HepG2 (cell line): Measurements from ENCODE around the gene DNASE1L2. TPM values are rescaled to one million over a fixed set of nuclear protein-coding genes. Genes with fewer than 3 reads are reported as not detected.

ENCODE experiments used
- CSRNP2 ChIP-seq: sonication (generic); formaldehyde crosslinking; conservative IDR thresholded peaks from 2 replicates; pipeline ENCODE4 v1.8.0; 2022; ENCODE audit warnings: low read depth, missing genetic modification reagents
- GFI1 ChIP-seq: sonication (generic); formaldehyde crosslinking; IDR thresholded peaks from 2 replicates; pipeline ENCODE4 v1.5.0; 2020; ENCODE audit warnings: missing genetic modification reagents, mild to moderate bottlenecking, borderline replicate concordance
- JUN ChIP-seq: sonication (generic); formaldehyde crosslinking; IDR thresholded peaks from 2 replicates; pipeline ENCODE4 v1.4.0; 2020; ENCODE audit warnings: mild to moderate bottlenecking, missing genetic modification reagents
- KDM2A ChIP-seq: sonication (generic); formaldehyde crosslinking; IDR thresholded peaks from 2 replicates; pipeline ENCODE4 v1.4.0; 2020; ENCODE audit warnings: low read depth, missing genetic modification reagents, borderline replicate concordance
- MTA1 ChIP-seq: sonication (generic); formaldehyde crosslinking; IDR thresholded peaks from 2 replicates; pipeline ENCODE4 v1.4.0; 2020; ENCODE audit warnings: missing genetic modification reagents, mild to moderate bottlenecking, borderline replicate concordance
- NCOA5 ChIP-seq: sonication (generic); formaldehyde crosslinking; IDR thresholded peaks from 2 replicates; pipeline ENCODE4 v1.4.0; 2020; ENCODE audit warnings: missing genetic modification reagents
- PRDM10 ChIP-seq: sonication (generic); formaldehyde crosslinking; IDR thresholded peaks from 2 replicates; pipeline ENCODE4 v1.4.0; 2020; ENCODE audit warnings: low read depth, missing genetic modification reagents
- TBL1XR1 ChIP-seq: fragments of 150-350 bp; IDR thresholded peaks from 2 replicates; pipeline ENCODE4 v1.6.1; 2014; ENCODE audit warnings: borderline replicate concordance, low read length; ENCODE audit not compliant: partially characterized antibody
- TBP ChIP-seq: sonication (generic); formaldehyde crosslinking; IDR thresholded peaks from 2 replicates; pipeline ENCODE4 v1.5.0; 2020; ENCODE audit warnings: missing genetic modification reagents
- THAP11 ChIP-seq: IDR thresholded peaks from 2 replicates; pipeline ENCODE4 v1.6.1; 2016; ENCODE audit warnings: missing biosample characterization, missing genetic modification reagents
- ZBTB7A ChIP-seq: sonication (generic); formaldehyde crosslinking; IDR thresholded peaks from 2 replicates; pipeline ENCODE4 v1.8.0; 2022; ENCODE audit warnings: mild to moderate bottlenecking, missing genetic modification reagents
- ZNF121 ChIP-seq: sonication (generic); formaldehyde crosslinking; IDR thresholded peaks from 2 replicates; pipeline ENCODE4 v1.5.0; 2020; ENCODE audit warnings: mild to moderate bottlenecking, missing genetic modification reagents
- ZNF317 ChIP-seq: sonication (generic); formaldehyde crosslinking; IDR thresholded peaks from 2 replicates; pipeline ENCODE4 v1.5.0; 2020; ENCODE audit warnings: mild to moderate bottlenecking, missing genetic modification reagents
- ZNF574 ChIP-seq: sonication (generic); formaldehyde crosslinking; IDR thresholded peaks from 2 replicates; pipeline ENCODE4 v1.4.0; 2020; ENCODE audit warnings: missing genetic modification reagents
- ZNF580 ChIP-seq: IDR thresholded peaks from 2 replicates; pipeline ENCODE4 v1.6.1; 2016; ENCODE audit warnings: low read depth, borderline replicate concordance
- polyA plus RNA-seq, 8 experiments: library from polyadenylated mRNA; depleted of rRNA in 3 of 8; stranded (reverse) in 7 of 8; unstranded in 1 of 8; fragments of >200 nt; fragmentation: Illumina TruSeq in 4 of 8; extraction: Trizol in 4 of 8; gene quantifications; 2 replicates each; pipeline versions ENCODE4 v1.2.1 to v1.2.3, GENCODE V29; 2011 to 2016; ENCODE audit warnings: low read depth in 4 of 8, missing spikeins in 1 of 8, mixed read lengths in 1 of 8; ENCODE audit not compliant: insufficient read depth in 1 of 8
- total RNA-seq, 5 experiments: library from RNA; depleted of rRNA; stranded (reverse); fragments of >200 nt; fragmentation: Illumina TruSeq; extraction: Trizol; gene quantifications; 2 replicates each; pipeline ENCODE4 v1.2.3, GENCODE V29; 2016; ENCODE audit warnings: low read depth in 1 of 5
- TF ChIP-seq, protein P1 (sequence below): sonication (generic); formaldehyde crosslinking; IDR thresholded peaks from 2 replicates; pipeline ENCODE4 v1.5.1; 2020; ENCODE audit warnings: missing genetic modification reagents, mild to moderate bottlenecking, borderline replicate concordance

The DNASE1L2 gene
- total and polyA plus RNA-seq, 2 of the 13 experiments (the other 11 are each of a cell fraction or from before 2014, with no cell fraction given) = 0.44 to 0.50 TPM

DNA sequence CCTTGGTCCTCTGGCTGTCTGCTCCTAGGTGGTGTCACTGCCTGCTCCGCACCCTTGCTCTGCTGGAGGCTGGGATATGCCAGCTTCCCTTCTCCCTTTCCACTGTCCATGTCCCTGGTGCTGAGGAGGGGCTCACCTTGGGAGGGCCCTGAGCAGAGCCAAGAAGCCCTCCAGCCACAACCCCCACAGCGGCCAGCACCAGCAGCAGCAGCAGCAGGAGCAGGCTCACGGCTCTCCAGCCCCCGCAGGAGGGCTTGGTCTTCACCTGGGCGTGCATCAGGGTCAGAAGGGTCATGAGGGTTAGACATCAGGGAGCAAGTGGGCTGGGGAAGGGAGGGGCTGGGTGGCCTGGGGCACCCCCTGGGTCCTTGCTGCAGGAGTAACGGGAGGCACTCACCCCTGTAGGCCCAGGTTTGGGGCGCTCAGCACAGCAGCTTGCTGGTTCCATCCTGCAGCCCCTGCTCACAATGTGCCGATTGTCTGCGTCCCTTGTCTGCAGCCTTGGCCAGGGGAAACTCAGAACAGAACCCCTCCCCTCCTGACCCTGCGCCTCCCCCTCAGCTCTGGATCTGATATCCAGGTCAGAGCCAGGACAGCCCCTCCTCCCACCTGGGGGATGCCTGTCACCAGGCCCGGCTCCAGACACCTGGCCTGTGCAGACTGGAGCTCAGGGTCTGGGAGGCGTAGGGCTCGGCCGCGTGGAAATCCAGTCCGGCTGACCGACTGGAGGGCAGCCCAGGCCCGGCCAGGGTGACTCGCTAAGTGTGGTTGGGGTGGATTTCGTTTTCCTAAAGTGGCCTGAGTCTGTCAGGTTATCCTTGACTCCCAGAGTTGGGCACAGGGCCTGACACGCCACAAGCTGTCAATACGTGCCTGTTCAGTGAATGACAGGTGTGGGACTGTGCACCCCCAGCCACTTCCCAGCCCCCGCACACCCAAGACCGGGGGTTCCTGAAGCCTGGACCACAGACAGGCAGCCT lies 25.6 kb upstream of the DNASE1L2 start, which contains the start of gene BRICD5 (continued):
- TF ChIP-seq ZNF121 (CRISPR knock-in tag) (0 out of 2 replicates have a peak, but pooled peaks have one; percentile 36), ZNF574 (CRISPR knock-in tag) (peak; percentile 45; the same call in 1 of the 2 replicates), JUN (CRISPR knock-in tag) (no peak), ZBTB7A (no peak), PRDM10 (CRISPR knock-in tag) (no peak), ZNF317 (CRISPR knock-in tag) (peak; percentile 45; the same call in 1 of the 2 replicates), GFI1 (CRISPR knock-in tag) (no peak), NCOA5 (no peak), KDM2A (peak; percentile 84), CSRNP2 (CRISPR knock-in tag) (no peak), MTA1 (CRISPR knock-in tag) (0 out of 2 replicates have a peak, but pooled peaks have one; percentile 23), THAP11 (no peak), ZNF580 (no peak), TBL1XR1 (no peak), TBP (CRISPR knock-in tag) (no peak)
- TF ChIP-seq, protein P1, sequence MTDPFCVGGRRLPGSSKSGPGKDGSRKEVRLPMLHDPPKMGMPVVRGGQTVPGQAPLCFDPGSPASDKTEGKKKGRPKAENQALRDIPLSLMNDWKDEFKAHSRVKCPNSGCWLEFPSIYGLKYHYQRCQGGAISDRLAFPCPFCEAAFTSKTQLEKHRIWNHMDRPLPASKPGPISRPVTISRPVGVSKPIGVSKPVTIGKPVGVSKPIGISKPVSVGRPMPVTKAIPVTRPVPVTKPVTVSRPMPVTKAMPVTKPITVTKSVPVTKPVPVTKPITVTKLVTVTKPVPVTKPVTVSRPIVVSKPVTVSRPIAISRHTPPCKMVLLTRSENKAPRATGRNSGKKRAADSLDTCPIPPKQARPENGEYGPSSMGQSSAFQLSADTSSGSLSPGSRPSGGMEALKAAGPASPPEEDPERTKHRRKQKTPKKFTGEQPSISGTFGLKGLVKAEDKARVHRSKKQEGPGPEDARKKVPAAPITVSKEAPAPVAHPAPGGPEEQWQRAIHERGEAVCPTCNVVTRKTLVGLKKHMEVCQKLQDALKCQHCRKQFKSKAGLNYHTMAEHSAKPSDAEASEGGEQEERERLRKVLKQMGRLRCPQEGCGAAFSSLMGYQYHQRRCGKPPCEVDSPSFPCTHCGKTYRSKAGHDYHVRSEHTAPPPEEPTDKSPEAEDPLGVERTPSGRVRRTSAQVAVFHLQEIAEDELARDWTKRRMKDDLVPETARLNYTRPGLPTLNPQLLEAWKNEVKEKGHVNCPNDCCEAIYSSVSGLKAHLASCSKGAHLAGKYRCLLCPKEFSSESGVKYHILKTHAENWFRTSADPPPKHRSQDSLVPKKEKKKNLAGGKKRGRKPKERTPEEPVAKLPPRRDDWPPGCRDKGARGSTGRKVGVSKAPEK = no peak
